Activated CD4-positive, alpha-beta T cell treated with anti-CD3 and anti-CD28 coated beads, Interleukin-2, amount 50 U/mL, for 1 hour (primary cell): Measurements from ENCODE around the gene SCYGR1.
"Not testable (repeated sequence)": the region's sequence is repeated elsewhere in the genome, so short reads cannot be mapped to it uniquely, and the experiment has no call there.

Source experiments
- DNase-seq: peaks from one replicate; pipeline ENCODE4 v3.0.0-alpha.2; 2020

Gene SCYGR1, protein sequence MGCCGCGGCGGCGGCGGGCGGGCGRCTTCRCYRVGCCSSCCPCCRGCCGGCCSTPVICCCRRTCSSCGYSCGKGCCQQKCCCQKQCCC

DNA sequence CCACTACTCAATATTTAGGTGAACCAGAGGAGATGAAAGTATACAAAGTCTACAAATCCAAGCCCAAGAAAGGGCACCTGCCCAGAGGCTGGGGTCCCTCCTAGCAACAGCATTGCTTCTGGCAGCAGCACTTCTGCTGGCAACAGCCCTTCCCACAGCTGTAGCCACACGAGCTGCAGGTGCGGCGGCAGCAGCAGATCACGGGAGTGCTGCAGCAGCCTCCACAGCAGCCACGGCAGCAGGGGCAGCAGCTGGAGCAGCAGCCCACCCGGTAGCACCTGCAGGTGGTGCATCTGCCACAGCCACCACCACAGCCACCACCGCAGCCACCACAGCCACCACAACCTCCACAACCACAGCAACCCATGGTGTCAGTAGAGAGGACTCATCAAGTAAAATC is at the start of gene SCYGR1:
SCYGR1 (minus strand) TSS at position 367 of the 400 bp plus-strand sequence; CDS start at position 367, 0 bp downstream.
- DNase-seq, result not testable (repeated sequence)

DNA sequence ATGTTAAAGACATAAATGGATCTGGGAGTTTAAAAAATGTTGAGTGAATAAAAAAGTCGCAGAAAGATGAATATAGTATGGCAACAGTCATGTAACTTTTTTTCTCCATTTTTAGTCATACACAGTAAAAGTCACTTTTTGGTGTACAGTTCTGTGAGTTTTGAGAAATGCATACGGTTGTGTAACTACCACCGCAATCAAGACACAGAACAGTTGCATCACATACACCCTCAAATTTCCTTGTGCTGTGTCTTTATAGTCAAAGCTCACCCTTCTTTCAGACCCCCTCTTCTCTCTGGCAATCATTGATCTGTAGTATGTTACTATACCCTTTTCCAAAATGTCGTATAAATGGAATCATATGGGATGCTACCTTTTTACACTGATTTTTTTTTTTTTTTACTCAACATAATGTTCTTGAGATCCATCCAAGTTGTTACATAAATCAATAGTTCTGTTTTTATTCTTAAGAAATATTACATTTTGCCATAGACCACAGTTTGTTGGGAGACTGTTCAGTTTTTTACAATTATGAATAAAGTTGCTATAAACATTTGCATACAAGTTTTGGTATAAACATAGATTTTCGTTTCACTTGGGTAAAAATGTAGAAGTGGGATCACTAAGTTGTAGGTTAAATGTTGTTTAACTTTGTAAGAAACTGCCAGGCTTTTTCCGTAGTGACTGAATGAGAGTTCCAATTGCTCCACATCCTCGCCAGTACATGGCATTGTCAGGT is 48.9 kb upstream of the SCYGR1 start:
- DNase-seq, result no peak

DNA sequence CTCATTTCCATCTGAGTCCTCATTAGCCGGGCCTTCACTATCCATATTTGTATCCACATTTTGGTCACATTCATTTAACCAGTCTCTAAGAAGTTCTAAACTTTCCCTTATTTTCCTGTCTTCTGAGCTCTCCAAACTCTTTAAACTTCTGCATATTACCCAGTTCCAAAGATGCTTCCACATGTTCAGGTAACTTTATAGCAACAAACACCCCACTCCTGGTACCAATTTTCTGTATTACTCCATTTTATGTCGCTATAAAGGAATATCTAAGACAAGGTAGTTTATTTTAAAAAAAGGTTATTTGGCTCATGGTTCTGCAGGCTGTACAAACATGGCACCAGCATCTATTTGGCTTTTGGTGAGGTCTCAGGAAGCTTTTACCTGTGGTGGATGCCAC is 45.4 kb upstream of the SCYGR1 start:
- no peak for DNase-seq

DNA sequence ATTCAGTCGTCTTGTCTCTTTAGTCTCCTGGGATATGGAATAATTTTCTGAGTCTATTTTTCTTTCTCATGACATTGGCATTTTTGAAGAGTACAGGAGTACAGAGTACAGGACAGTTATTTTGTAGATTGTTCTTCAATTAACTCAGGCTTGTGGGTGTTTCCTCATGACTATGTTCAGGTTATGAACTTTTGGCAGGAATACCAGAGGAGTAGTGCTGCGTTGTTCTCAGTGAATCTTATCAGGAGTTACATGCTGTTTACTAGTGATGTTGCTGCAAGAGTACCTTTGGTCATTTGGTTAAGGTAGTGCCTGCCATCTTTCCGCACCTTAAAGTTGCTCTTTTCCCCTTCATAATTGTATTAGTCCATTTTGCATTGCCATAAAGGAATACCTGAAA is 42.9 kb upstream of the SCYGR1 start:
- no peak for DNase-seq

DNA sequence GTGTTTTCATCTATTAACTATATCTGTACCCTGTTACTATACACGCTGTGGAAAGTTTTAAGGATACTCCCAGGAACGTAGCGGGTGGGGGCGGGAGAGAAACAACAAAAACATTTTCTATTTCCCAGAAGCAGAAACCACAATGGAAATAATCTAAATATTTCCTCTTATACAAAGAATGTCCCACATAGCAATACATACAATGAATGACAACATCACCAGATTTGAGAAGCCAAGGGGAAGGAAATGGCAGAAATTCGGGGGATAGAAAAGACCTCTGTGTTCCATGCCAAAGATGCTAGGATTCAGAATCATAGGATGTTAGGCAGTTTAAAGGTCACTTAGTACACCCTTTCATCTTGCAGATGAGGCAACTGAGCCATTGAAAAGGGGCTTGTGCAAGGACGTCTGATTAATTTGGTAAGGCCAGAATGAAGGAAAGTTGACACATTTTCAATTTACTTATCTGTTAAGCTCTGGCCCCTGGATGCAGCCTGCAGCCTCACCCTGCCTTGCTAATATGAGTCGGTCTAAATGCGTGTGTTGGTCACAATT is 41.1 kb upstream of the SCYGR1 start:
- no peak for DNase-seq

DNA sequence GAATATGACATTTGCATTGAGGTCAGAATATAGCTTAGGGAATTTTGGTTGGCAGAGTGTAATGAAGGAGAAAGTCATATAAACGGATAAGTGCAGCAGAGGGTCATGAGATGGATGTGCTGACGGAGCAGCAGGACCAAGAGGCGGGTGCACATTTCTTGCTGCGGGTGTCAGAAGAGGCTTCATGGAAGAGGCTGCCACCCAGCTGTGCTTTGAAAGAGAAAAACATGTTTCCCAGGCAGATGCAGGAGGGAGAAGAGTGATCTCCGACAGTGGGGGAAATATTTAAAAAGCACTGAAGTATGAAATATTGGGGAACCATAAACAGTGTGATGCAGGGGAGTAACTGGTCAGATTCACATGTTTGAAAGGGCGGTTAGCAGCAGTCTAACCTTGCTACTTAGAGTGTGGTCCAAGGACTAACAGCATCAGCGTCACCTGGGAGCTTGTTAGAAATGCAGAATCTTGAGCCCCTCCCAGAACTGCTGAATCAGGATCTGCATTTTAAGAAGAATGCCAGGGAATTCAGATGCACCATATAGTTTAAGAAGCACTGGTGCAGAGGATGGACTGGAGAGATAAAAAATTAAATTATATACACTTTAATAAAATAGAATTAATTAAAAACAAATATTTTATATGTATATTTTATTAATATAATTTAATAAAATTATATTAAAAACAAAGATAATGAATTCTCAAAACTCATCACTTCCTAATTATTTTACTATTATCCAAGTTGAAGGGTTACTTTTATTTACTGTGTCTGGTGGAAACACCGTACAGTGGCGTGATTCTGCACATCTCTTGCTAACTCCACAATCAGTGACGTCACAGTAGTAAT is 36.1 kb upstream of the SCYGR1 start:
- DNase-seq, result no peak

DNA sequence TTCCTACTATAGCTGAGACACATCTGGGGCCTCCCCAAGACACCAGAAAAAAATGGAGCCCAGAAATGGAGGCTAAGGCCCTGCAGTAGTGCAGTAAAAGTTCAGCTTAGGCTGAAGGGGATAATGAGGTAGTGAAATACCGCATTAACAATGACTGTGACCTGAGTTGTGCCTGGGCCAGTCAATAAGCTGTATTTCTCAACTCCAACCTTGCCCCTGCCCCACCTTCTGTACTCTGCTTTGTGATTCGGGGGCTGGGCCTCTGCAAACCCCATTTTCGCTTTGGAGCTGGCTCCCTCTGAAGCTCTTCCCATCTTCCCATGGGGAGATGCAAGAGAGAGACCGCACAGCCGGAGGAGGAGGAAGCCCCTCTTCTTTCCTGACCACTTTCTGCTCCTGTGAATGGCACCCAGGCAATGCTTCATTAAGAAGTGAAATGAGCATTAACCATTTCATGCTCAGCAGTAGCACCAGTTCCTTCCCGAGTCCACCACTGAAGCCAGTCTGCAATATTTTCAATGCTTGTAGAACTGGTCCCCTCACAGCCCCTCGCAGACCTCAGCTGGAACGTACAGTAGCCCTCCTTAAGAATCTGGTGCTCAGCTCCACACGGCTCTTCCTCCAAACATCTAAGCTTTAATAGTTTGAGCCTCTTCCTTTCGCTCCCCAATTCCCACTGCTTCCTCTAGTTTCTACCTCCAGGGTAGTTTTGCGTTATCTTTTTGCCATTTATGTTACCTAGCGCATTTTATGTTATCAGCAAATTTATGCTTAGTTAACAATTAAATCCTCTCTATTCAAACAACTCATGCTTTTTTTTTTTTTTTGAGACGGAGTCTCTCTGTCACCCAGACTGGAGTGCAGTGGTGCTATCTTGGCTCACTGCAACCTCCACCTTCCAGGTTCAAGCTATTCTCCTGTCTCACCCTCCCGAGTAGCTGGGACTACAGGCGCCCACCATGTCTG is 32.6 kb upstream of the SCYGR1 start:
- no peak for DNase-seq

DNA sequence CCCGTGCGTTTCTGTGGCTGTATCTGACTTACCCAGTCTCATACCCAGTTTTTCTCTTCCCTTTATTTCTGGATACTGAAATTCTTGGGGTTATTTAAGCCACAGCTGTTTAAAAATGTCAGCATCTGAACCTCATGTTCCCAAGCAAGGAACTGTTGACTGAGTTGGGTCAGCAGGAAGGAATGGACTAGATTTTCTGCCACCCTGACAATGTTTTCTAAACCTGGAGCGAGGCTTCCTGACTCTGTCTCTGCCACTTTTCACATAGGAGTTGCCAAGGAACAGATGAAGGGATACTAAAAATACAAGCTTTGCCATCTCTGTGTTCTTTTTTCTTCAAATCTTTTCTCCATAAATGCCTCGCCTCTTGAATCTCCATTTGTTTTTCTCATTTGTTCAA is 29.0 kb upstream of the SCYGR1 start:
- DNase-seq, result no peak

DNA sequence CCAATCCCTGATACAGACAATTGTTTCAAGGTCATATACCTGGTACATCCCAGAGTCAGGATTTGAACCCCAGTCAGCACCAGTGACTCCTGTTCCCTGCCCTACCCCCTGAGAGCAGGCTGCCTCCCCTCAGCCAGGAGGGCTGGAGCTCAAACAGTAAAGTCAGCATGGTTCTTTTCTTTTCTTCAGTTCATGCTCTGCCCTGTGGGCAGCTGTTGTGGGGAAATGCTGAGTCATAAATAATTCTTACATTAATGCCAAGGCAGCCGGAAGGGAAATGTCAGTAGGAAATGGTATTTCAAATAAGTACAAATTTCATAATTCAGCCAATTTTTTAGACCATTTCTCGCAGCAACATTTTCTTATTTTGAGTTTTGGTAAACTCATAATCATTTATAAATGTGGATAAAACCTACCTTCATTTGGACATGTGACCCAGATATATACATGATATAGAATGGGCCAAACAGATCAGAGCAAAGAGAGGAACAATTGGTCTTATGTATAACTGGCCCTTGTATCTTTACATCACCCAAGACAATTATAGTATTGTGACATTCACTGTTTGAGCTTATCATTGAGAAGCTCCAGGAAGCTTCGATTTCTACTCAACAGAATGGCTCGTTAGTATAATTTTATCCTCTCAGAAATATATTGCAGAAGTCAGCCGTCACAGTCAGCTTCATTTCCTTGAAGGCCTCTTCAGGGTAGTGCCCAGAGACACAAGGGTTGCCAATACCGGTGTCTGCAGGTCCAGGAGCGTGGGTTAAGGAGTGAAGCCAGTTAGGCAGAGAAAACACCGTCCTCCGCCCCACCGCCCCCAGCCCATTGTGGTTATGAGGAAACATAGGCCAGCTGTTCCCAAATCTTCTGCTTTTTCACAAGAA is 28.0 kb upstream of the SCYGR1 start:
- DNase-seq, result no peak

DNA sequence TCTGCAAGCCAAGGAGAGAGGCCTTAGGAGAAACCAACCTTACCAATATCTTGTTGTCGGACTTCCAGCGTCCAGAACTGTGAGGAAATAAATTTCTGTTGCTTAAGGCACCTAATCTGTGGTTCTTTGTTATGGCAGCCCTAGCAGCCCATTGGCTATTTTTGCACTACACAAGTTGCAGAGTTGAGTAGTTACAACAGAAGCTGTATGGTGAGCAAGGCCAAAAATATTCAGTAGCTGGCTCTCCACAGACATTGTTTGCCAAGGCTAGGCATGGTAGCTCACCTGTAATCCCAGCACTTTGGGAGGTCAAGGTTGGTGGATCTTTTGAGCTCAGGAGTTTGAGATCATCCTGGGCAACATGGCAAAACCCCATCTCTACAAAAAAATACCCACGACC is 27.1 kb upstream of the SCYGR1 start:
- DNase-seq, result no peak

DNA sequence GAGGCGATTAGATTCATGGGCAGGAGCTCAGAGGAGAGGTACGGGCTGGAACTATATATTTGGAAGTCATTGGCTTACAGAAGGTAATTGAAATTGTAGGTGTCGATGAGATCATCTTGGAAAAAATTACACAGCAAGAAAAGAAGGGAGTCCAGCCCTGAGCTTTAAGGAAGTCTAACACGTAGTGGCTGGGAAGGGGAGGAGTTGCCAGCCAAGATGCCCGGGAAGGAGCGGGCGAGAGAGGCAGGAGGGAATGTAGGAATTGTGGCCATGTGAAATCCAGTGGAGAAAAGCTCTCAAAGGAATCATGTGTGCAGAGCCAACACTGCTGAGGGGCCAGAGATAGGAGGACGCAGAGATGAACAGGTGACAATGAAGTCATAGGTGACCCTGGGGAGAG is 25.6 kb upstream of the SCYGR1 start:
- DNase-seq, result no peak

DNA sequence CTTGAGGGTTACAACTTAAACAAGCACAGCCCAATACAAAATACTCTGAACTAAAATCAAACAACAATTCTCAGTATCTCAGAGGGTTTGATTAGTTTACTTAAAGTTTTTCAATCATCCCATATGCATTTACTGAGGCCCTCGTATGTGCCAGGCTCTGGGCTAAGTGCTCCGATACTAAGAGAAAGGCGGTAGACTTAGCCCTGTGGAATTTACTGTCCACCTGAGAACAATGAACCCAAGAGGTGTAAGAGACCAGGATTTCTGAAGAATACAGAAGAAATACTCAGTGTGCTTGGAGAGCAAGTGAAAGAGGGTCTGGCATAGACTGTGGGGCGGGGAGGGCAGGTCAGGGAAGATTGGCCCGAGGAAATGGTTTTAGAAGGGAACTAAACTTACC is 25.1 kb upstream of the SCYGR1 start:
- no peak for DNase-seq

DNA sequence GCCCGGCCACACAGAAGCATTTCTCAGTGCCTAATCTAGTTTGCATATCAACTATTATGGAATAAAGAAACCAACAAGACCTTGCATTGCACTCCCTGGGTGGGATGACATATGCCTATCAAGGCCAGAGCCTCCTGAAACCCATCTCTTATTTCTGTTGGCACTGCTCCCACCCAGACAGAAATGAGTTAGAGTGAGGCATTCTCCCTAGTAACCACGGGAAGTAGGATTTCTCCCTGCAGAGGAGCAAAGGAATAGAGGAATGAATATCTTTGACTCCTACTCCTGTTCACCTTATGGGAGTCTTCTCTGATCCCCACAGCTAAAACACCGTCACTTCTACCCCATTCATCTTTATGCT is 24.2 kb upstream of the SCYGR1 start:
- no peak for DNase-seq

DNA sequence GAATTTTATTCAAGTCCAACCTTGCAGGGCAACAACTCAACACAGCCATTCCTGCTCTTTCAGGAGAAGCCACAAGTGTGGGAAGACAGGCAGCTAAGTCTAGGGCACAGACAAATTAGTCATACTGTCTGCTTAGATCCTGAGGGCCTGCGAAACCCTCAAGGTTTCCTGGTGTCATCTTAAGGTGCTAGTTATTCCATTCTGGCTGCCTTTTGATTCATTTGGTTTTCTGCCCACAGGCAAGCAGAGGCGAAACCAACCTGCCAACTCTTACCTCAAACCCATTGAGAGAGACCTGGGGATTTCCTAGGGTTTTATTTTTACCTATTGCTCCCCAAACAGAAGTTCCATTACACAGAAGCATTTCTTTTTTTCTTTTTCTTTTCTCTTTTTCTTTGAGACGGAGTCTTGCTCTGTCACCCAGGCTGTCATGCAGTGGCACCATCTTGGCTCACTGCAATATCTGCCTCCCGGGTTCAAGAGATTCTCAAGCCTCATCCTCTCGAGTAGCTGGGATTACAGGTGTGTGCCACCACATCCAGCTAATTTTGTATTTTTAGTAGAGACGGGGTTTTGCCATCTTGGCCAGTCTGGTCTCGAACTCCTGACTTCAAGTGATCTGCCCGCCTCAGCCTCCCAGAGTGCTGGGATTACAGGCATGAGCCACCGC is 23.7 kb upstream of the SCYGR1 start:
- peak; percentile 4 for DNase-seq

DNA sequence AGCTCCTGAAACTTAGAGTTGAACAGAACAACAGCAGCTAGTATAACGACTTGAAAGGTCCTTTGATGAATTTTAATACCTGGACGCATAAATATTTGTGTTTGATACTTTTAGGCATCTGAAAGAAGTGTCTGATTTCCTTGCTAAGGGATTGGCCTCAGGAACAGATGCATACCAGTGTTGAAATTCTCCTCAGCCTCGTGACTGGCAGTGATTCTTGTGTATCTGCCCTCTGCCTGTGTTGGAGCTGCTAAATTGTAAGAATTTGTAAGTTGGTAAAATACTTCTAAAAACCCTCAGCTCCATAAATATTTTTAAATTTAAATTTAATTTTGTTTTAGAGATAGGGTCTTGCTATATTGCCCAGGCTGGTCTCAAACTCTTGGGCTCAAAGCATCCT is 22.4 kb upstream of the SCYGR1 start:
- no peak for DNase-seq

DNA sequence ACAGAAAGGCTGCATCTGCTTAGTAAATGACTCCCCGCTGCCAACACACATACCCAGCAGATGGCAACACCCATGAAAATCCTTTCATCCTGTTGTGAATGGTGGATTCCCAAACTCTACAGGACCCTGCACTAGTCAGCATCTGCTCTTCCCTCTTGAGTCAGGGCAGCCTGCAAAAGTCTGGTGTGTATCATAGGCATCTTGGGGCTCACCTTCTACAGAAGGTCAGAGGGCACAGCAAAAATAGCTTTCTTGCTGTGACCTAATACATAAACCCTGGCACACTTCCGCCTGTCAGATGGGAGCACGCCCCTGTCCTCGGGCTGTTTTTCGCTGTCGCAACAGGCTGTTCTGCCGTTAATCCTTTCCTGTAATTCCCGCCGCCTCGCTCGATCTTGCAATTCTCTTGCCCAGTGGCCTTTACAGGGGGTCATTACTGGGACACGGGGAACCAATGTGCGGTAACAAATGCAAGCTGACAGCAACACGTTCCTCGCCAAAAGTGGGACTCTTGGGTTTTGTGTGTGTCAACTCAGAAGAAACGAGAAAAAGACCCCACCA is 19.9 kb upstream of the SCYGR1 start:
- no peak for DNase-seq

DNA sequence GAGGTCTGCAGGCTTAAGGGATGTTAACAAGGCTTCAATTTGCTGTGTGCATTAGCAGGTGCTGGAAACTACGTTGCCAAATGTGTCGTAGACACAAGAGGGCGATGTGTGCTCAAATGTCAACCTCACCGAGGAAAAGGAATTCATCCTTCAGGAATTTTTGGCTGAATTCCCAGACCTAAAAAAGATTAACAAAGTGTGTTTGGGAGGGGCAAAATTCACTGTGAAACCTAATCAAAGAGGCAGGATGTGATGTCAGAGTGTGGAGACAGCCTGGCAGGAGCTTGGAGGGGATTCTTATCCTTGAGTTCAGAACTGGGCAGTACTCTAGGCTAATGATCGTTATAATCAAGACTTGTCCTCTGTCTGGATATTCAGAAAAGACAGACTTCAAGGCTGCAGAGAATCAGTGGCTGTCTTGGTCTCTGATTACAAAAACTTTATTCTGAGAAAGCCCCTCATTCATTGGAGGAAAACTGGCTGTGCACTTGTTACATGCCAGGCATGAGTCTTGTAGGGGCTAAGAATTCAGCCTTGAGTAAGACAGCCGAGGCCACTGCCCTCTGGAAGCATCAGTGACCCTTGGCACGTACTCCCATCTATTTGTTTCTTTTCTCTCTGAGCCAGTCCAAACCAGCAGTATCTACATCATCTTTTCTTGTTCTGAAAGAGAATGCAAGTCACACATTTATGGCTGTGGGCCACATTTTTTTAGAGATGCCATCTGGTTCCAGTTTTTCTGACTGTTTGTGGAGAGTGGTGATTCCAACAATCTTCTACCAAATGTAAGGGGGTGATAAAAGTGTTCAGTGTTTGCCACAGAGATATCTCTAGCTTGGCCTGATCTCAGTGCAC is 18.7 kb upstream of the SCYGR1 start:
- no peak for DNase-seq

DNA sequence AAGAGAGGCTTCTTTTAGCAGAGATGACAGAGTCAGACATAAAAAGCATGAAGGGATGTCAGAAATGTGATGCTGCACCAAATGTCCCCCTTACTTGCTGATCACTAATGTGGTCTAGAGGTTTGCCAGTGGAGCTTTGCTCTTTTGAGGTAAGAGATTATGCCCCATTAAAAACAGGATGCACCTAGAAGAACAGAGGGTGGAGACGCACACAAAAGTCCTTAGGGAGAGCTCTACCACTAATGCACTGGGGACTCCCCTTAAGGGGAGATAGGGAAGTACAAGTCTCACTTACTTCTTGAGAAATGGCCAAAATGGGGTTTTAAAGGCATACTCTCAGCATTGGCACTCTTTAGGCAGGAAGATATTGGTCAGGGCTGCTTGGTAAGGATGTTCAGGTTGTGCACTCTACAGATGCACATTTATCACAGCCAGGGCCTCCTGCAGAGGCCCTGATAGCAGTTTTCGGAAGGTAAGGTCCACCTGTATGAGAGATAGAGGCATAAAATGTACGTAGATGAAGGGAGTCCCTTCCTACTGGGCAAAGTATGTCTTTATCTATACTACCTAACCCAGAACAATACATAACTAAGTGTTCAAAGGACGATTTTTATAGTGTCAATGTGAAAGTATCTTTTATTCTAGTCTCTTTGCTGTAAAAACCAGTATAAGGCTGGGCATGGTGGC is 17.0 kb upstream of the SCYGR1 start:
- no peak for DNase-seq

DNA sequence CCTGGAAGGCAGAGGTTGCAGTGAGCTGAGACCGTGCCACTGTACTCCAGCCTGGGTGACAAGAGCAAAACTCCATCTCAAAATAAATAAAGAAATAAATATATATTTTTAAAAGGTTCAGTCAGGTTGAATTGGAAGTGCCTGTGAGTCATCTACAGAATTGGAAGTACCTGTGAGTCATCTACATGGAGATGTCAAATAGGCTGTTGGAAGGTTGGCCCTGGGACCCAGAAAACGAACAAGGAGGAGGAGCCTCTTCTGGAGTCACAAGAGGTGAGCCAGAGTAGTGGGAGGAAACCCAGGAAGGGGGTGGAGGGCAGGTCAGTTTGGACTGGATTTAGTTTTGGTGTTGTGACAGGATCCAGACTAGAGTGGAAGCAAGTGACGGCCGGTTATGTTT is 15.2 kb upstream of the SCYGR1 start:
- no peak for DNase-seq
